ENCODE data around the gene RABGAP1.

Gene RABGAP1

GRCh38 chr9:123059472-123060220 is 118.8 kb downstream of the RABGAP1 start:
- H3K27me3 ChIP-seq (ENCODE audit: control insufficient read depth in 2 of 2, insufficient read depth in 2 of 2, low read length in 2 of 2) = no peaks in the 10 kb centered on the region
- H3K9ac ChIP-seq (ENCODE audit: low read depth in 1 of 2, low read length in 2 of 2) = no peak overlapping the region
- no peaks in the 10 kb centered on the region for H3K4me1 ChIP-seq (ENCODE audit: control insufficient read depth in 2 of 2, insufficient read depth in 2 of 2, low read length in 2 of 2)
- no peaks in the 10 kb centered on the region for H3K9me3 ChIP-seq (ENCODE audit: control insufficient read depth in 2 of 2, low read length in 2 of 2)
- no peak overlapping the region for H3K4me3 ChIP-seq (ENCODE audit: low read length in 2 of 2)
- peaks cover 0 to 4% of the 10 kb centered on the region in 2 donors for H3K36me3 ChIP-seq (ENCODE audit: control insufficient read depth in 2 of 2, insufficient read depth in 2 of 2, low read length in 2 of 2)
- H3K27ac ChIP-seq (ENCODE audit: low read depth in 2 of 2, low read length in 2 of 2) = no peak overlapping the region

GRCh38 chr9:123061216-123061615 is 120.4 kb downstream of the RABGAP1 start:
- no peak overlapping the region for H3K27ac ChIP-seq (ENCODE audit: low read depth in 2 of 2, low read length in 2 of 2)

GRCh38 chr9:123062351-123063176 is 121.7 kb downstream of the RABGAP1 start:
- no peak overlapping the region for H3K27ac ChIP-seq (ENCODE audit: low read depth in 2 of 2, low read length in 2 of 2)
- no peak overlapping the region for H3K9ac ChIP-seq (ENCODE audit: low read depth in 1 of 2, low read length in 2 of 2)
- H3K36me3 ChIP-seq (ENCODE audit: control insufficient read depth in 2 of 2, insufficient read depth in 2 of 2, low read length in 2 of 2) = peaks cover 22 to 29% of the 10 kb centered on the region in 2 donors
- no peak overlapping the region for H3K4me3 ChIP-seq (ENCODE audit: low read length in 2 of 2)
- no peaks in the 10 kb centered on the region for H3K27me3 ChIP-seq (ENCODE audit: control insufficient read depth in 2 of 2, insufficient read depth in 2 of 2, low read length in 2 of 2)
- H3K9me3 ChIP-seq (ENCODE audit: control insufficient read depth in 2 of 2, low read length in 2 of 2) = no peaks in the 10 kb centered on the region
- no peaks in the 10 kb centered on the region for H3K4me1 ChIP-seq (ENCODE audit: control insufficient read depth in 2 of 2, insufficient read depth in 2 of 2, low read length in 2 of 2)

More at GRCh38 chr9:123061216-123061615, 120.4 kb downstream of the RABGAP1 start:
- H3K9ac ChIP-seq (ENCODE audit: low read depth in 1 of 2, low read length in 2 of 2) = no peak overlapping the region
- H3K36me3 ChIP-seq (ENCODE audit: control insufficient read depth in 2 of 2, insufficient read depth in 2 of 2, low read length in 2 of 2) = peaks cover 11 to 16% of the 10 kb centered on the region in 2 donors
- no peaks in the 10 kb centered on the region for H3K9me3 ChIP-seq (ENCODE audit: control insufficient read depth in 2 of 2, low read length in 2 of 2)
- H3K4me1 ChIP-seq (ENCODE audit: control insufficient read depth in 2 of 2, insufficient read depth in 2 of 2, low read length in 2 of 2) = no peaks in the 10 kb centered on the region
- H3K4me3 ChIP-seq (ENCODE audit: low read length in 2 of 2) = no peak overlapping the region
- H3K27me3 ChIP-seq (ENCODE audit: control insufficient read depth in 2 of 2, insufficient read depth in 2 of 2, low read length in 2 of 2) = no peaks in the 10 kb centered on the region

GRCh38 chr9:123063177-123063598 is 122.4 kb downstream of the RABGAP1 start:
- Histone ChIP-seq H3K9ac (ENCODE audit: low read depth in 1 of 2, low read length in 2 of 2) (no peak overlapping the region), H3K27me3 (ENCODE audit: control insufficient read depth in 2 of 2, insufficient read depth in 2 of 2, low read length in 2 of 2) (no peaks in the 10 kb centered on the region), H3K27ac (ENCODE audit: low read depth in 2 of 2, low read length in 2 of 2) (no peak overlapping the region), H3K9me3 (ENCODE audit: control insufficient read depth in 2 of 2, low read length in 2 of 2) (no peaks in the 10 kb centered on the region), H3K4me1 (ENCODE audit: control insufficient read depth in 2 of 2, insufficient read depth in 2 of 2, low read length in 2 of 2) (no peaks in the 10 kb centered on the region), H3K4me3 (ENCODE audit: low read length in 2 of 2) (no peak overlapping the region), H3K36me3 (ENCODE audit: control insufficient read depth in 2 of 2, insufficient read depth in 2 of 2, low read length in 2 of 2) (peaks cover 25 to 29% of the 10 kb centered on the region in 2 donors)

DNA sequence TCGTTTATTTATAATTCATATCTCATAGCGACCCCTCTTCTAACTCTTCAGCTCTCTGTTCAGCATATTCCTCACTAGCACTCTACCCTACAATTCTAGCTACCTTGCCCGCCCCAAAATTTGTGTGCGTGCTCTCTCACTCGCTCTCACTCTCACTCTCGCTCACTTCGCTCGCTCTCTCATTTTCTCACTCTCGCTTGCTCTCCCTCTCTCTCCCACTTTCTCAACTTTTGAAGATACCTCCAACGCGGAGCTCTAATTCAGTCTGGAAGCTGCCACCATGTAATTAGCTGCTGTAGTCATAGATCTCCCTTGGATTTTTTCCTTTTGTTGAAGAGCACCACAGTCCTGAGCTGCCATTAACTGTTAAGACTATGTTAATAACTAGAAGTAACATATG is 123.1 kb downstream of the RABGAP1 start:
- Histone ChIP-seq H3K27me3 (ENCODE audit: control insufficient read depth in 2 of 2, insufficient read depth in 2 of 2, low read length in 2 of 2) (no peaks in the 10 kb centered on the region), H3K36me3 (ENCODE audit: control insufficient read depth in 2 of 2, insufficient read depth in 2 of 2, low read length in 2 of 2) (peaks cover 25 to 31% of the 10 kb centered on the region in 2 donors), H3K4me3 (ENCODE audit: low read length in 2 of 2) (no peak overlapping the region), H3K4me1 (ENCODE audit: control insufficient read depth in 2 of 2, insufficient read depth in 2 of 2, low read length in 2 of 2) (no peaks in the 10 kb centered on the region), H3K9ac (ENCODE audit: low read depth in 1 of 2, low read length in 2 of 2) (no peak overlapping the region), H3K27ac (ENCODE audit: low read depth in 2 of 2, low read length in 2 of 2) (no peak overlapping the region), H3K9me3 (ENCODE audit: control insufficient read depth in 2 of 2, low read length in 2 of 2) (no peaks in the 10 kb centered on the region)

GRCh38 chr9:123064716-123065115 is 123.9 kb downstream of the RABGAP1 start:
- no peaks in the 10 kb centered on the region for H3K4me1 ChIP-seq (ENCODE audit: control insufficient read depth in 2 of 2, insufficient read depth in 2 of 2, low read length in 2 of 2)
- H3K9ac ChIP-seq (ENCODE audit: low read depth in 1 of 2, low read length in 2 of 2) = no peak overlapping the region
- no peaks in the 10 kb centered on the region for H3K9me3 ChIP-seq (ENCODE audit: control insufficient read depth in 2 of 2, low read length in 2 of 2)
- no peak overlapping the region for H3K27ac ChIP-seq (ENCODE audit: low read depth in 2 of 2, low read length in 2 of 2)
- H3K27me3 ChIP-seq (ENCODE audit: control insufficient read depth in 2 of 2, insufficient read depth in 2 of 2, low read length in 2 of 2) = no peaks in the 10 kb centered on the region
- peaks cover 27 to 31% of the 10 kb centered on the region in 2 donors for H3K36me3 ChIP-seq (ENCODE audit: control insufficient read depth in 2 of 2, insufficient read depth in 2 of 2, low read length in 2 of 2)
- H3K4me3 ChIP-seq (ENCODE audit: low read length in 2 of 2) = no peak overlapping the region

- no peak overlapping the region for H3K4me3 ChIP-seq (ENCODE audit: low read length in 2 of 2)
- no peaks in the 10 kb centered on the region for H3K9me3 ChIP-seq (ENCODE audit: control insufficient read depth in 2 of 2, low read length in 2 of 2)
- H3K27me3 ChIP-seq (ENCODE audit: control insufficient read depth in 2 of 2, insufficient read depth in 2 of 2, low read length in 2 of 2) = no peaks in the 10 kb centered on the region
- no peaks in the 10 kb centered on the region for H3K4me1 ChIP-seq (ENCODE audit: control insufficient read depth in 2 of 2, insufficient read depth in 2 of 2, low read length in 2 of 2)
- H3K9ac ChIP-seq (ENCODE audit: low read depth in 1 of 2, low read length in 2 of 2) = no peak overlapping the region
- peaks cover 31 to 34% of the 10 kb centered on the region in 2 donors for H3K36me3 ChIP-seq (ENCODE audit: control insufficient read depth in 2 of 2, insufficient read depth in 2 of 2, low read length in 2 of 2)
- H3K27ac ChIP-seq (ENCODE audit: low read depth in 2 of 2, low read length in 2 of 2) = no peak overlapping the region
Measured at GRCh38 chr9:123065196-123065595, 124.4 kb downstream of the RABGAP1 start.

- no peaks in the 10 kb centered on the region for H3K4me1 ChIP-seq (ENCODE audit: control insufficient read depth in 2 of 2, insufficient read depth in 2 of 2, low read length in 2 of 2)
- no peaks in the 10 kb centered on the region for H3K27me3 ChIP-seq (ENCODE audit: control insufficient read depth in 2 of 2, insufficient read depth in 2 of 2, low read length in 2 of 2)
Measured at GRCh38 chr9:123067136-123067535, 126.3 kb downstream of the RABGAP1 start.

DNA sequence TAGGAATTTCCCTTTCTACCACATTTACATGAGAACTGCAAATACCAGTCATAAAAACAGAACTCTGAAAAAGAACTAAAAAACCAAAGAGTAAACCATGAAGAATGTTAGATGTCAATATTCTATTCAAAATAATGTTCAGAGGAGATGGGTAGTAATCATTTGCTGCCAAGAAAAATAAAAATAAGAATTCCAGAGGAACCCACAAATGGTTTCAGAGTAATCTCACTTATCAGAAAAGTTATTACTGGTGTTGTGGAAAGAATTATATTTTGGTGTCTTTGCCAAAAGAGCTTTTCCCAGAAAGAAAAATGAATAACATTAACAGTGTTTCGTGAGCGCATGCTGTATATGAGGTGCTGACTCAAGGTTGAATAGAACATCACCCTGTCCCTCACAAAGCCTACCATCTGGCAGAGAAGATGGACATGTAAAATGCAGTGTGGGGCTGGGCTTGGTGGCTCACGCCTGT is 128.2 kb downstream of the RABGAP1 start:
- Histone ChIP-seq H3K4me3 (ENCODE audit: low read length in 2 of 2) (no peak overlapping the region), H3K27me3 (ENCODE audit: control insufficient read depth in 2 of 2, insufficient read depth in 2 of 2, low read length in 2 of 2) (no peaks in the 10 kb centered on the region), H3K36me3 (ENCODE audit: control insufficient read depth in 2 of 2, insufficient read depth in 2 of 2, low read length in 2 of 2) (peaks cover 37 to 58% of the 10 kb centered on the region in 2 donors), H3K9me3 (ENCODE audit: control insufficient read depth in 2 of 2, low read length in 2 of 2) (no peaks in the 10 kb centered on the region), H3K4me1 (ENCODE audit: control insufficient read depth in 2 of 2, insufficient read depth in 2 of 2, low read length in 2 of 2) (no peaks in the 10 kb centered on the region), H3K9ac (ENCODE audit: low read depth in 1 of 2, low read length in 2 of 2) (no peak overlapping the region), H3K27ac (ENCODE audit: low read depth in 2 of 2, low read length in 2 of 2) (no peak overlapping the region)

More at GRCh38 chr9:123067136-123067535, 126.3 kb downstream of the RABGAP1 start:
- H3K4me3 ChIP-seq (ENCODE audit: low read length in 2 of 2) = no peak overlapping the region
- peaks cover 31 to 44% of the 10 kb centered on the region in 2 donors for H3K36me3 ChIP-seq (ENCODE audit: control insufficient read depth in 2 of 2, insufficient read depth in 2 of 2, low read length in 2 of 2)
- H3K9ac ChIP-seq (ENCODE audit: low read depth in 1 of 2, low read length in 2 of 2) = no peak overlapping the region
- H3K27ac ChIP-seq (ENCODE audit: low read depth in 2 of 2, low read length in 2 of 2) = no peak overlapping the region
- no peaks in the 10 kb centered on the region for H3K9me3 ChIP-seq (ENCODE audit: control insufficient read depth in 2 of 2, low read length in 2 of 2)

DNA sequence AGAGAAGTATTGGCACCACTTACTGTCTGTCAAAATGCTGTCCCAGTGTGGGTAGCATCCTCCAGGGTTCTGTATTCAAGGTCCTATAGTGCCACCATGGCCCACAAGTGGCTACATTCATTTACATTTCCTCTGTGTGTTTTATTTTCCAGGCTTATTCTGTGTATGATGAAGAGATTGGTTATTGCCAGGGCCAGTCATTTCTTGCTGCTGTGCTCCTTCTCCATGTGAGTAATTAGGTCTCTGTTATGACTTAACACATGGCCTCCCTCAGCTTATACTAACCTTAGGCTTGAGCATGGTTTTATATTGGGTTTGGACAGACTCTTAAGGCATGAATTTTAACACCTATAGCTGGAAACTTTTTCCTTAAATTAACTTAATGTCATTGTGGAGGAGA is 129.4 kb downstream of the RABGAP1 start:
- H3K4me3 ChIP-seq (ENCODE audit: low read length in 2 of 2) = no peak overlapping the region
- H3K36me3 ChIP-seq (ENCODE audit: control insufficient read depth in 2 of 2, insufficient read depth in 2 of 2, low read length in 2 of 2) = peaks cover 33 to 60% of the 10 kb centered on the region in 2 donors
- no peaks in the 10 kb centered on the region for H3K4me1 ChIP-seq (ENCODE audit: control insufficient read depth in 2 of 2, insufficient read depth in 2 of 2, low read length in 2 of 2)
- no peaks in the 10 kb centered on the region for H3K27me3 ChIP-seq (ENCODE audit: control insufficient read depth in 2 of 2, insufficient read depth in 2 of 2, low read length in 2 of 2)
- no peak overlapping the region for H3K27ac ChIP-seq (ENCODE audit: low read depth in 2 of 2, low read length in 2 of 2)
- H3K9me3 ChIP-seq (ENCODE audit: control insufficient read depth in 2 of 2, low read length in 2 of 2) = no peaks in the 10 kb centered on the region
- no peak overlapping the region for H3K9ac ChIP-seq (ENCODE audit: low read depth in 1 of 2, low read length in 2 of 2)
